ENCODE data around the gene CUX1.
A peak's percentile ranks its signal among the peaks of the same experiment; 100 is the strongest.

The CUX1 gene

GRCh38 chr7:102272917-102273748 lies 455.7 kb downstream of the CUX1 start:
- no peak for DNase-seq (ENCODE audit: low read depth)

GRCh38 chr7:102273749-102274712 lies 456.6 kb downstream of the CUX1 start:
- no peak for DNase-seq (ENCODE audit: low read depth)

GRCh38 chr7:102275123-102275703 lies 457.8 kb downstream of the CUX1 start:
- no peak for DNase-seq (ENCODE audit: low read depth)

- DNase-seq (ENCODE audit: low read depth), result no peak
These were observed 460.5 kb downstream of the CUX1 start for GRCh38 chr7:102277901-102278300.

GRCh38 chr7:102279537-102280400 lies 462.3 kb downstream of the CUX1 start:
- DNase-seq (ENCODE audit: low read depth), result peak; percentile 39

GRCh38 chr7:102280521-102280920 lies 463.1 kb downstream of the CUX1 start:
- DNase-seq (ENCODE audit: low read depth), result no peak

- no peak for DNase-seq (ENCODE audit: low read depth)
These were observed 464.4 kb downstream of the CUX1 start for GRCh38 chr7:102281785-102282184.

- DNase-seq (ENCODE audit: low read depth), result no peak
These were observed 465.3 kb downstream of the CUX1 start for GRCh38 chr7:102282465-102283362.

GRCh38 chr7:102283477-102284189 lies 466.2 kb downstream of the CUX1 start:
- no peak for DNase-seq (ENCODE audit: low read depth)

- no peak for DNase-seq (ENCODE audit: low read depth)
These were observed 467.0 kb downstream of the CUX1 start for GRCh38 chr7:102284399-102284798.

- no peak for DNase-seq (ENCODE audit: low read depth)
These were observed 467.6 kb downstream of the CUX1 start for GRCh38 chr7:102284891-102285539.

- DNase-seq (ENCODE audit: low read depth), result no peak
These were observed 468.3 kb downstream of the CUX1 start for GRCh38 chr7:102285540-102286236.

- DNase-seq (ENCODE audit: low read depth), result no peak
These were observed 469.0 kb downstream of the CUX1 start, which contains the start of gene SH2B2 for GRCh38 chr7:102286237-102287110. SH2B2 (plus strand) TSS chr7:102286868; CDS start chr7:102300551, 13,683 bp downstream.

GRCh38 chr7:102287111-102287980 lies 469.9 kb downstream of the CUX1 start:
- DNase-seq (ENCODE audit: low read depth), result no peak

GRCh38 chr7:102287981-102288278 lies 470.5 kb downstream of the CUX1 start:
- no peak for DNase-seq (ENCODE audit: low read depth)

- DNase-seq (ENCODE audit: low read depth), result no peak
These were observed 471.0 kb downstream of the CUX1 start for GRCh38 chr7:102288285-102288930.

Data from stimulated activated CD8-positive, alpha-beta memory T cell treated with anti-CD3 and anti-CD28 coated beads, Interleukin-12 subunit alpha, Interleukin-12 subunit beta, amount 100 ng/mL, for 1 hour (primary cell).